Measurements from ENCODE around the gene COBL. TPM values are rescaled to one million over a fixed set of nuclear protein-coding genes. Genes with fewer than 3 reads are reported as not detected.

COBL gene
- total RNA-seq, 1 experiment from 2014 or later = 49.9 TPM

GRCh38 chr7:51273360-51273759, 43.2 kb downstream of the COBL start:
- no peaks in the 10 kb centered on the region for H3K9me3 Mint-ChIP-seq (ENCODE audit: low read depth, unreplicated experiment)
- CTCF ChIA-PET = interaction anchor here (0.5 to 0.8 kb wide), 3 partner anchors 42 to 211 kb away, joined by 4 to 5 read pairs (median 5); no protein-coding TSS in a partner anchor
- no peak for DNase-seq
- no peak for TF ChIP-seq CTCF (IDR thresholded peaks at IDR 0.05; ENCODE audit: unreplicated experiment)
- no peaks in the 10 kb centered on the region for H3K4me1 Mint-ChIP-seq (ENCODE audit: low read depth, unreplicated experiment)
- no peak overlapping the region for H3K4me3 Mint-ChIP-seq (ENCODE audit: low read depth, unreplicated experiment)
- no TSS peak for BruUV-seq (replicated peaks)
- H3K36me3 Mint-ChIP-seq (ENCODE audit: insufficient read depth, unreplicated experiment) = no peaks in the 10 kb centered on the region
- H3K27ac Mint-ChIP-seq (ENCODE audit: unreplicated experiment) = no peak overlapping the region
- intact Hi-C loops (cut with micrococcal nuclease; ENCODE audit: unreplicated experiment) = no loop called here
- H3K27me3 Mint-ChIP-seq (ENCODE audit: unreplicated experiment) = no peaks in the 10 kb centered on the region

GRCh38 chr7:51270965-51271364, 45.6 kb downstream of the COBL start:
- intact Hi-C loops (cut with micrococcal nuclease; ENCODE audit: unreplicated experiment) = no loop called here
- Mint-ChIP-seq H3K4me3 (ENCODE audit: low read depth, unreplicated experiment) (no peak overlapping the region), H3K4me1 (ENCODE audit: low read depth, unreplicated experiment) (no peaks in the 10 kb centered on the region), H3K9me3 (ENCODE audit: low read depth, unreplicated experiment) (no peaks in the 10 kb centered on the region), H3K36me3 (ENCODE audit: insufficient read depth, unreplicated experiment) (no peaks in the 10 kb centered on the region), H3K27ac (ENCODE audit: unreplicated experiment) (no peak overlapping the region), H3K27me3 (ENCODE audit: unreplicated experiment) (no peaks in the 10 kb centered on the region)
- CTCF ChIA-PET = interaction anchor here (1.0 to 1.2 kb wide), 2 partner anchors 47 to 184 kb away, joined by 3 to 4 read pairs; no protein-coding TSS in a partner anchor
- no peak for DNase-seq
- BruUV-seq (replicated peaks) = no TSS peak
- no peak for TF ChIP-seq CTCF (IDR thresholded peaks at IDR 0.05; ENCODE audit: unreplicated experiment)

- H3K9me3 Mint-ChIP-seq (ENCODE audit: low read depth, unreplicated experiment) = no peaks in the 10 kb centered on the region
- H3K4me1 Mint-ChIP-seq (ENCODE audit: low read depth, unreplicated experiment) = peaks cover 5% of the 10 kb centered on the region
- no peak overlapping the region for H3K27ac Mint-ChIP-seq (ENCODE audit: unreplicated experiment)
- no peak for DNase-seq
- no TSS peak for BruUV-seq (replicated peaks)
- no peak for TF ChIP-seq CTCF (IDR thresholded peaks at IDR 0.05; ENCODE audit: unreplicated experiment)
- H3K36me3 Mint-ChIP-seq (ENCODE audit: insufficient read depth, unreplicated experiment) = no peaks in the 10 kb centered on the region
- intact Hi-C loops (cut with micrococcal nuclease; ENCODE audit: unreplicated experiment) = no loop called here
- H3K4me3 Mint-ChIP-seq (ENCODE audit: low read depth, unreplicated experiment) = no peak overlapping the region
- no peaks in the 10 kb centered on the region for H3K27me3 Mint-ChIP-seq (ENCODE audit: unreplicated experiment)
- CTCF ChIA-PET = no interaction called here
These were observed 46.7 kb downstream of the COBL start for GRCh38 chr7:51269911-51270310.

- intact Hi-C loops (cut with micrococcal nuclease; ENCODE audit: unreplicated experiment) = no loop called here
- H3K4me1 Mint-ChIP-seq (ENCODE audit: low read depth, unreplicated experiment) = peaks cover 6% of the 10 kb centered on the region
- no TSS peak for BruUV-seq (replicated peaks)
- H3K27me3 Mint-ChIP-seq (ENCODE audit: unreplicated experiment) = no peaks in the 10 kb centered on the region
- no peaks in the 10 kb centered on the region for H3K9me3 Mint-ChIP-seq (ENCODE audit: low read depth, unreplicated experiment)
- H3K36me3 Mint-ChIP-seq (ENCODE audit: insufficient read depth, unreplicated experiment) = no peaks in the 10 kb centered on the region
- no peak overlapping the region for H3K4me3 Mint-ChIP-seq (ENCODE audit: low read depth, unreplicated experiment)
- CTCF ChIA-PET = no interaction called here
- no peak for TF ChIP-seq CTCF (IDR thresholded peaks at IDR 0.05; ENCODE audit: unreplicated experiment)
- no peak for DNase-seq
- no peak overlapping the region for H3K27ac Mint-ChIP-seq (ENCODE audit: unreplicated experiment)
These were observed 47.3 kb downstream of the COBL start for GRCh38 chr7:51269321-51269720.

Measured in Calu3 (cell line).